Limb (tissue), 2 donors: ENCODE data around the gene ACOT7.
"Not testable (repeated sequence)": the region's sequence is repeated elsewhere in the genome, so short reads cannot be mapped to it uniquely, and the experiment has no call there.

Source experiments
- DNase-seq, 2 donors: peaks; one replicate each; pipeline ENCODE4 v3.0.0-alpha.2; 2016; ENCODE audit errors: extremely low spot score in 2 of 2

ACOT7 gene, protein sequence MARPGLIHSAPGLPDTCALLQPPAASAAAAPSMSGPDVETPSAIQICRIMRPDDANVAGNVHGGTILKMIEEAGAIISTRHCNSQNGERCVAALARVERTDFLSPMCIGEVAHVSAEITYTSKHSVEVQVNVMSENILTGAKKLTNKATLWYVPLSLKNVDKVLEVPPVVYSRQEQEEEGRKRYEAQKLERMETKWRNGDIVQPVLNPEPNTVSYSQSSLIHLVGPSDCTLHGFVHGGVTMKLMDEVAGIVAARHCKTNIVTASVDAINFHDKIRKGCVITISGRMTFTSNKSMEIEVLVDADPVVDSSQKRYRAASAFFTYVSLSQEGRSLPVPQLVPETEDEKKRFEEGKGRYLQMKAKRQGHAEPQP

GRCh38 chr1:6393400-6394187 is at the start of gene ACOT7:
Gene ACOT7, minus strand, starts transcription at chr1:6393767. Its CDS starts 368 bp downstream, at chr1:6393399.
- DNase-seq: peak; percentile 91 to 96

- no peak for DNase-seq
Observed at GRCh38 chr1:6441586-6441985, 48.0 kb upstream of the ACOT7 start.

DNA sequence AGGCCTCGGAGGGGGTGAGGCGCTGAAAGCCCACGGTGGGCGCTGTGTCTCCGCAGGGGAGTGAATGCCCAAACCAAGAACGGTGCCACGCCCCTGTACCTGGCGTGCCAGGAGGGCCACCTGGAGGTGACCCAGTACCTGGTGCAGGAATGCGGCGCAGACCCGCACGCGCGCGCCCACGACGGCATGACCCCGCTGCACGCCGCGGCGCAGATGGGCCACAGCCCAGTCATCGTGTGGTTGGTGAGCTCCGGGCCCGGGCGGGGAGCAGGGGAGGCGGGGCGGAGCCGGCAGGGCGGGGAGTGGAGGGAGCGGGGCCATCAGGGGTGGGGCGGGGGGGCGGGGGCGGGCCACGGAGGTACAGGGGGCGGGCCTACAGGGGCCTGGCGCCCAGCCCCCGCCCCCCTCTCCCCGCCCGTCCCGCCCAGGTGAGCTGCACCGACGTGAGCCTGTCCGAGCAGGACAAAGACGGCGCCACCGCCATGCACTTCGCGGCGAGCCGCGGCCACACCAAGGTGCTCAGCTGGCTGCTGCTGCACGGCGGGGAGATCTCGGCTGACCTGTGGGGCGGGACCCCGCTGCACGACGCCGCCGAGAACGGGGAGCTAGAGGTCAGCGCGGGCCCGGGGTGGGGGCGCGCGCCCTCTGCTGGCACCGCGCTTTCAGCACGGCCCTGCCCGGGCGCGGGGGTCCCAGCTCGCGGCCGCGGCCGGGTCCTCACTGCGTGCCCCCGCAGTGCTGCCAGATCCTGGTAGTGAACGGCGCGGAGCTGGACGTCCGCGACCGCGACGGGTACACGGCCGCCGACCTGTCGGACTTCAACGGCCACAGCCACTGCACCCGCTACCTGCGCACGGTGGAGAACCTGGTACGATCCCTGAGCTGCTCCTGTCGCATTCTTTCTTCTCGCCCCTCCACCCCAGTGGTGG is 46.9 kb upstream of the ACOT7 start:
- DNase-seq: no peak

GRCh38 chr1:6438047-6438525 is 44.5 kb upstream of the ACOT7 start:
- DNase-seq: peak; percentile 44 to 79

DNA sequence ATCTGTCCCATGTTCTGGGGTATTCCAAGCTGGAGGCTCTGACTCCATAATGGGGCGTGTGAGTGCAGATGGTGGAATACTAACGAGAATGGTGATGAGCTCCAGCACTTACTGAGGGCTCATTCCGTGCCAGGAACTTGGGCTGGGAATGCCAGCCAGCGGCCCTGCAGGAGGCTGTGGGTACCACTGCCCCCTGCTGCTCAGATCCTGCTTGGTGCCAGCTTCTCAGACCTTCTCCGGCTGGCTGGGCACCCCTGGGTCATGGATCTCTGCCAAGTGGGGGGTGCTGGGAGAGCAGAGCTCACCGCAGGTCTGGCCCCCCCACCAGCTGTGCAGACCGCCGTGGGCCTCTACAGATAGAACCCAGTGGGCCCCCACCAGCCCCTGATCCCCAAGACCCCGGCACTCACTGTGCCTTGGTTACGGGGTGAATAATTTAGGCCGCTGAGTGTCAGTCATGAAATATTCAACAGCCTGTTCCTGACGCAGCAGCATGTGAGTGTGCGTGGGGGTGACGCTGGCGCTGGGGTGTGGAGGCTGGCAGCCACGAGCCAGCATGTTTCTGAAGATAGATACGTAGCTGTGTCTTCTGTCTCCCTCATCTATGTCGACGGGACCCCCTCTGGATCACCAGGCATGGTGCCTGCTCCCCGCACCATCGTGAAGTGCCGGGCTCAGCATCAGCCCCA is 43.6 kb upstream of the ACOT7 start:
- not testable (repeated sequence) for DNase-seq

- not testable (repeated sequence) for DNase-seq
Observed at GRCh38 chr1:6436277-6436676, 42.7 kb upstream of the ACOT7 start.

- DNase-seq: no peak
Observed at GRCh38 chr1:6435547-6435946, 42.0 kb upstream of the ACOT7 start.

DNA sequence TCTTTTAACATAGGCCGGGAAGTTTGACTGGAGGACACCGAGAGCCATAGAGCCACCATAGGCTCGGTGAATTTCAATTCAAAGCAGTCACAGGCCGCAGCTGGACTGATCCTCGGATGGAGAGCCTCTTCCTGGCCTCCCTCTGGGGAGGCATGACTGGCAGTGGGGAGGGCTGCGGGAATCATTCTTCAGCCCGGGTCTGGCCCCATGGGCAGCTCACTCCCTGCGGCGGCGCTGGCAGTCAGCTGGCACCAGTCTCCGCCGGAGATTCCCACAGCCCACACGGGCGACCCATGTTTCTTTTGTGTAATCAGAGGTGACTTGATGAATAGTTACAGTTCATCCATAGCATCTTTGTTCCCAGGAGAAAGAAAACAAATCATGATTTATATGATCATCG is 41.6 kb upstream of the ACOT7 start:
- no peak for DNase-seq

GRCh38 chr1:6434186-6434585 is 40.6 kb upstream of the ACOT7 start:
- DNase-seq: no peak

DNA sequence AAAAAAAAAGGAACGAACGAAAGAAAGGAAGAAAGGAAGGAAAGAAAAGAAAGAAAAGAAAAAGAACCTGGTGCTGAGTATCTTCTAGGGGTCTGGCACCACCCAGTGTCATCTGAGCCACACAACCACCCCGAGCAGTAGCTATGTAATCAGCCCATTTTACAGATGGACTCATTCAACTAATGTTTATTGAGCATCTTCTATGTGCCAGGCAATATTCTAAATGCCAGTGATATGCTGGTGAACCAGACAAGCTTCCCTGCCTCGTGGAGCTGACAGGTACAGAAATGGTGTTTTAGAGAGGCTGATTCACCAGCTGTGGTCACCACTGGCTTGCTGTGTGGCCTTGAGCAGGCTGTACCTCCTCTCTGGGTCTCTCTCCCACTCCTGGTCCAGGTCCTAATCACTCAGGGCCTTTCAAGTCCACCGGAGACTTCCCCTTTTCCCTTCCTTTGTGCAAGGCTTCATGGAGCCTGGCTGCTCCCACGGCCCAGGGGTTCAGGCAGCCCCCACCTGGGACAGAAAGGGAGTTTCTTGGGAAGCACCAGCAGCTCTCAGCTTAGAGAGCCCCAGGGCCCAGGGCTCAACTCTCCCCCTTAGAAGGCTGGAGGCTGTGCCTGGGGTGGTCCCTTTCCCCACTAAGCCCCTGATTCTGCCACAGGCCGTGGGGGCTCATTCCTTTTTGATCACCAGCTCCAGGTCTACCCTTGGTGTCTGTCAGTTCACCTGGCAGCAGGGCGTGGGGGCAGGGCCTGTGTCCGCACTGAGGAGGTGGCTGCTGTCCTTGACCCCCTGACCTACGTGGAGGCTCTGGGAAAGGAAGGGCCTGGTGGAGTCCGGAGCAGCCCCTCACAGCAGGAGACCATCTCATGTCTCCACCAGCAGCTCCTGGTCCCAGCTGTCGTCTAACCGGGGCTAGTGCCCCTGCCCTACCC is 38.3 kb upstream of the ACOT7 start:
- DNase-seq: not testable (repeated sequence)

- DNase-seq: not testable (repeated sequence)
Observed at GRCh38 chr1:6429660-6430411, 36.3 kb upstream of the ACOT7 start.

DNA sequence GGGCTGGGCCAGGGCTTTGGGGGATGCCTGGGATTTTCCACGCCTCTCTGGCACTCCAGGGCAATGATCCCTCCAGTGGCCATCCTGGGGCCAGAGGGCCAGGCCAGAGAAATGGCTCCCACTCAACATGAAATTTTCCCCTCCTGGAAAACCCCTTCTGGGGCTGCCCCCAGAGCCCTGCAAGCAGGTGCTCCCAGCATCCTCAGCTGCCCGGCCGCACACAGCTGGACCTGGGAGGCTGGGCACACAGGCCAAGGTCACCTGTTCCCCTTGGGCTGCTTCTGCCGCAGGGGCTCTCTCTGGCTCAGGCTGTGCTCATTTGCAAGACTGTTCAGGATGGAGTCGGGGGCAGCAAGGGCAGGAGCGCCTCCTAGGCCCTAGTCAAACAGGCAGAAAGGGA is 34.9 kb upstream of the ACOT7 start:
- DNase-seq: not testable (repeated sequence)

DNA sequence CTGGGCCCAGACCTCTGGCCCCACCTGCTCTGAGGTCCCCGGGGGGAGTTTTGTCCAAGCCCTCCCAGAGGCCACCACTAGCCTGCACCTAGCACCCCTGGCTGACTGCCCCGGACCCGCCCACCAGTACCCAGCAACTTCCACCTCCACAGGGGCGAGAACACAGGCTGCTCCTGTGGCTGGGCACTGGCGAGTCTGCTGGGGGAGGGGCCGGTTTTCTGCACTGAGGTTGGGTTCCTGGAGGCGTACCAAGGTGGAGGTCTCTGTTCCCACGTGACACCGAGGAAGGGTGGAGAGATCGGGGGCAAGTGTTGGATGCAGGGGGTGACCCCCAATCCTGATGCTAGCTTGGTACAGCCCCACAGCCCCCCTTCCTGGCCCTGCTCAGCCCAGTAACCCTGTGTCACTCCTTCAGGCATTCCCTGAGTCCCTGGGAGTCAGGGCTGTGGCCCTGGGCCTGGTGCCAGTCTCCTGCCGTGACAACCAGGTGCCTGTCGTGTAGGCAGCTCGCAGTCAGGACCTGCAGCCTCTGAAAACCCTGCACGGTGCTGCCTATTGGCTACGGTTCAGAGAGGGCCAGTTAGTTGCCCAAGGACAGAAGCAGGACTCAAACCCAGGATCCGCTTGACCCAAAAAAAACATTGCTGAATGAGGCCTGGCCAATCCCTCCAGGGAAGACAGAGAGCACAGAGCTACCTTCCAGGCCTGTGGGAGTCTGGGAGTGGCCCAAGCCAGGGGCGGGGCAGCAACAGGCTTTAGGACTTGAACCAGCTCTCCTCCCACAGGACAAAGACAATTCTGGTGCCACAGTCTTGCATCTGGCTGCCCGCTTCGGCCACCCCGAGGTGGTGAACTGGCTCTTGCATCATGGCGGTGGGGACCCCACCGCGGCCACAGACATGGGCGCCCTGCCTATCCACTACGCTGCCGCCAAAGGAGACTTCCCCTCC is 34.1 kb upstream of the ACOT7 start:
- no peak for DNase-seq

- DNase-seq: no peak
Observed at GRCh38 chr1:6426972-6427350, 33.4 kb upstream of the ACOT7 start.

DNA sequence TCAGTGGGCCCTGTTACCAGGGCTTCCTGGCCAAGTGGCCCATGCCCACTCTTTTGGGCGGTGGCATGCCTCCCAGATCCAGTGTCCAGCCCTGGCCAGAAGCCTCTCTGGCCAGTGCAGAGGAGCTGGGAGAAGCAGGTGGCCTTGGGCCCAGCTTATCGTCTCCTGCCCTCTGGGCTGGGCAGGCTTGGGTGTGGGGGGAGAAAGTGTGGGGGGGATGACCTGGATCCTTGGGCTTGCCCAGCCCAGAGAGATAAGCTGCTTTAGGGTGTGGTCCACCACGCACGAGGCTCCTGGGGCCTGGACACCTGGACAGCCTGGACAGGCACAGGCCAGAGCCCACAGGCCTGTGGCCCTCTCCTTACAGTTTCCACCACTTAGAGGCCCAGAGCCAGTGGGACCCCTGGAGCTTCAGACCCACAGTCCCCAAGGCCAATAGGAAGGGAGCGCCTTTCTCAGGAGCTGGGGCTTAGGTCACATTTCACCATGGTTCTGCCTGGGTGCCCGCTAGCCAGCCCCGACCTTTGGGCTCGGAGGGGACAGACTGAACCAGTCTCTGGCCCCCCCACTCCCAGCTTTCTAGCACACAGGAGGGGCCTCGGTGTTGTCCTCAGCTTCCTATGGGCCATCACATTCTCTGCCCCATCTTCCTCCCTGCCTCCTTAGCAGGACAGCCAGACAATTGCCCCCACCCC is 32.9 kb upstream of the ACOT7 start:
- no peak for DNase-seq

- DNase-seq: no peak
Observed at GRCh38 chr1:6425658-6426057, 32.1 kb upstream of the ACOT7 start.
